NCI-H146 treated with DMSO at 0.1 percent for 48 hours (cell line): ENCODE data around the gene TREML2.

Experiments
- DNase-seq: peaks from one replicate; lab custom pipeline; 2025; ENCODE audit not compliant: unreplicated experiment; lab: John Stamatoyannopoulos, UW

Gene TREML2

DNA sequence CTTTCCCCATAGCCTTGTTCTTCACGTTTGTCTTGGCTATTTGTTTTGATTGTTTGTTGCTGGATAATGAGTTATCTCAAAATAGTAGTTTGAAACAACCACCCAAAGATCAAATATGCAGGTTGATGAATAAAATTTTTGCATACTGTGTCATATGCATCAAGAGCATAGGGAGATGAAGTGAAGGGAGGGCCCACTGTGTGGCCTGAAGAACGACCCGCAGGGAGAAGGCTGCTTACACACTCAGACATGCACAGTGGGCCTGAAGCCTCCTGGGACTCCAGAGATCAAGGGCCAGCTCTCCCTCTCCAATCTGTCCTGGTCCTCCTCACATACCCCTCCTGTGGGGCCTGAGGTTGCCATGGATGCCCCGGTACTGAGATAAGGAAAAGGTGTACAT, 21.8 kb downstream of the TREML2 start:
- DNase-seq, result no peak

DNA sequence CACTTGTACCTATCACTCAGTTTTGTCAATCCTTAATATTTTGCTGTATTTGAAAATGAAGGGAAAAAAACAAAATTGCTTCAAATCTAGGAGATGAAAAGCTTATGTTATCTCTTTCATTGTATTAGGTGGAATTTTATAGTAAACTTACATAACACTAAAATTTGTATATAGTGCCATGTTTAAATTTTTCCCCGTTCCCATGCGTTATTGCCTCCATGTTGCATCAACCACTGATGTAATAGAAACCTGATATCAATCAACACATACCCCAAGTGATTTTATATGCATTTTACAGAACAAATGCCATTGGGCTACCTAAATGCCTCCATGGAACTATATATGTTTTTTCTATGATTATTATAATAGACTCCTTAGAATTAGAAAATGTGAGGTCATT, 23.3 kb downstream of the TREML2 start:
- DNase-seq, result no peak

DNA sequence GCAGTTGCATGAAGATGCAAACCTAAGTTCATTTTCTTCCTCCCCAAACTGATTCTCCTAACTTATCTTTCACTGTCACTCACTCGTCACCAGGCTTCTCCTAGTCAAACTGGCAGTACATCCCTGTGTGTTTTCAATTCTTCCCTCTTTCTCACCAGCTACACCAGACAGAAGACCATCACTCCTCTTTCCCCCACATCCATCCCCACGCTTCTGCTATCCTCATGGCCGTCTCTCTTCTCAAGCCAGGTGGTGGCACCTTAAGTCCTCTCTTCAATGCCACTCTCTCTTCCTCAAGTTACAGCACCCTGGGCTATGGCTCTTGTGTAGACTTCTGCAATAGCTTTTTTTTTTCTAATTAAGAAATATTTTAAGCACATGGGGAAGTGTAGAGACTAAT, 23.7 kb downstream of the TREML2 start:
- DNase-seq, result no peak

DNA sequence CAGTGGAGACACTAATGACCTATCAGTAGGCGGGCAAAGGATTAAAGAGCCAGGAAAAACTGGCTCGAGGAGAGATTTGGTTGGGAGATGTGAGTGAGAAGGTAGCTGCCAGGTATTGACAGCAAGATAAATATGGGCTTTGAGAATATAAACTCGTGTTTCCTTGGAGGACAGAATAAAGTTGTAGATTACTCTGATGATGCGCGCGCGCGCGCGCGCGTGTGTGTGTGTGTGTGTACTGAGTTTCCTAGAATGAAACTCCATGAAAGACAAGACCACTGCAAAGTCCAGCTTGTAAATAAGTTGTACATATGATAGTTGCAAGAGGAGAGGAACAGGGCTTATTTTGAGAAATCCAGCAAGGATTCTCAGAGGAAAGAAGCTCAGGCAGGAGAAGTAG, 24.8 kb downstream of the TREML2 start:
- no peak for DNase-seq

DNA sequence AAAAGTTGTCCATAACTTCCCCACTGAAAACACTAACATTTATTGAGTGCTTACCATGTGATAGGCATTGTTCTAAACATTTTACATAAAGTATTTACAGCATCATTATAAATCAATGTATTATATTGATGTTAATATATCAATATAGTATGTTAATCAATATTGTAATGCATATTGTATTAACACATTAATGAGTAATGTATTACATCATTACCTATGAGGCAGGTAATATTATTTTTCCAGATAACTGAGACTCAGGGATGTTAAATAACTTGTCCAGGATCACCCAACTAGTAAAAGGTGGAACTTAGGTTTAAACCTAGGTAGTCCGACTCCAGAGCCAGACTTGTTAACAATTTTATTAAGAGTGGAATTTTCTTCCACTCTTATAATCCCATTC, 25.9 kb downstream of the TREML2 start:
- DNase-seq, result no peak

DNA sequence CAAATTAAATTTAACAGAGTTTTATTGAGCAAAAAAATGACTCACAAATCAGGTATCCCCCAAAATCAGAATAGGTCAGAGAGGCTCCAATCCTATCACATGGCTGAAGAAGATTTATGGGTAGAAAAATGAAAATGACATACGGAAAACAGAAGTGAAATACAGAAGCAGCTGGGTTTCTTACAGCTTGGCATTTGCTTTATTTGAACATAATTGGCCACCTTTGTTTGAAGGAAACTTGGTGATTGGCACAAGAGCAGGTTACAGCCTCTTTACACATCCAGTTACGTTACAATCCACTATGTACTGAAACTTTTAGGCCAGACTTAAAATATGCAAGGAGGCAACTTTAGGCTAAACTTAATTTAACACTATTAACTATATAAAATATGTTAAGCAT, 26.3 kb downstream of the TREML2 start:
- no peak for DNase-seq

DNA sequence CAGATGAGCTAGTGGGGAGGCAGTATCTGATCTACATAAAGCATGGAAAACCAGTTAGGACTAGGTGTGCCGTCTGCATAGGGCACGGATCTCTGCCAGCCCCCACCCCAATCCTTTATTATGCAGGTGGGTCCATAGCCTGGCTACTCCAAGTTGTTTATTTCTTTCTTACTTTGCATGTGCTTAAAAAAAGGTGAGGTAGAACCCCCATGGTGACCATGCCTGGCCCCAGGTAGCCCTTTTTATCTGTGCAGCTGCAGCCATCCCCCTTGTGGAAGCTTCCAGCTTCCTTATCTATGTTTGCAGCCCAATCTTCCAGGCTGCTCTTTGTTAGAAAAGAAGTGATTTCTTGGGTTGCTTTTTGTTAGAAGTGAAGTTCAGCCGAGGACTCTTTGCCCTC, 29.0 kb downstream of the TREML2 start:
- DNase-seq, result no peak

DNA sequence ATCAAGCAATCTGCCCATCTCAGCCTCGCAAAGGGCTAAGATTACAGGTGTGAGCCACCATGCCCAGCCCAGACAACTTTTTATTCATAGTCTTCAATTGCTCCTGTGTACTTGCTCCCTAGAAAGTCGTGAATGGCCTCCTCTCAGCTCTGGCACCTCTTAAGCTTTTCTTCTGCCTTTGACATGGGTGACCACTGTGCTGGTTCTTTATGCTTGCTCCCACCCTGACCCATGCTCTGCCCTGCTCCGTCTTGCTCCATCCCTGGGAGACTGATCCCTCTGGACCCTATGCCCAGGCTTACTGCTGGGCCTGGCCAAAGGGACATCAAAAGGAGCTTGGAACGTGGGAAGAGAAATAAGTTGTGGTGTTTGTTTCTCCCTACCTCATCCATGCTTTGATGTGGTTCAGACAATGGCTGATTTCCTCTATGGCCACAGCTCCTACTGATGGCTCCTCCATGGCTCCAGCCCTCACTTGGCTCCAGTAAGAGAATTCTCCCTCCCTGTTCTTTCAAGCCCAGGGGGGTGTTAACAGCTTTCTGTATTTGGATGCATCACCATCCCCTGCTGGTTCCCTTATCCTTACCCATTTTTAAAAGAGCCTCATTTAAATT, 30.3 kb downstream of the TREML2 start:
- no peak for DNase-seq

DNA sequence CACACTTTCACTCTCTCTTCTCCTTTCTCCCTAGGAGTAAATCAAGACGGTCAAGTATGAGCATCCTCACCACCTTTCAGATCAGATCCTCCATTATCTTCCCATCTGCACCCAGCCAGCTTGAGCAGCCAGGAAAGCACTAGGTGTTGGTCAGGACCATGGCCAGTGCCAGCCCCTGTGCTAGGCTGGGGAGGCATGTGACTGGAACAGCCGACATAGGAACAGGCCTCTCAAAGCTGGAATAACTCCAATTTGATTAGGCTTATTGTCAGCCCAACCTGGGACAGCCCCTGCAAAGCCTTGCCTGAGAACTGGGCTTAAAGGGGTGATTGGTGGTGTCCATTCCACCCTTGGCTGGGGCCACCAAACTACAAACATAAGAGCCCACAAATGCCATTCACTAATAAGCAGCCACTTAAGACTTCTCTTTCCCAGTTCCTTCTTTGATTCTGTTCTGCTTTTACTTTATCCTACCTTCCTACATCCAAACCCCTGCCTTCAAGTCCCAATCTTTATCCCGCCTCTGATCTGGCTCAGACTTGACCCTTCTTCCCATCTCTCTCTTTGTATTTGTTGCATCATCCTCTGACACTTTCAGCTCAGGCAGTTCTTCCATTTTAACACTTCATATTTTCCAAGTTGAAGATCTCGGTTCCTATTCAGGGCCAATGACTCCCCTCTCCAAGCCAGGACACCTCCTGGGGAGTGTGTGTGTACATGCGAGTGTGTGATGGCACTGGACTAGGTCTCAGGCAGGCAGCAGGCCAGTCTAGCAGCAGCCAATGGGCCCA, 33.6 kb downstream of the TREML2 start:
- DNase-seq, result no peak

DNA sequence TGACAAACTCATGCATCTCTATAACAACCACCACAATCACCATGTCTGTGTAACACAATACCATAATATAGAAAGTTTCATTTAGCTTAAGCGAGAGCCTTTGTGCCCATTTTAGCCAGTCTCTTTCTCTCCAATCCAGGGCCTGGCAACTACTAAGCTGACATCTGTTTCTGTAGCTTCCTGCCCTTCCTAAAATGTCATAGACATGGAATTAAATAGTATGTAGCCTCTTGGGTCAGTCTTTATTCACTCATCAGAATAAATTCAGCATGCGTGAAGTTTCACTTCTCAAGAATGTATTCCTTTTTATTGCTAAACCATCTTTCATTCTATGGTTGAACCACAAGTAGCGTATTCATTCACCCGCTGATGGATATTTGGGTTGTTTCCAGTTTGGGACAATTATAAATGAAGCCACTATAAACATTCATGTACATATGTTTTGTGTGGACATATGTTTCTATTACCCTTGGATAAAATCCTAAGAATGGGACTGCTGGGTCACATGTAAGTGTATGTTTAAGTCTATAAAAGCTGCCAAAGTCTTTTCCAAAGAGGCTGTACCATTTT, 36.3 kb downstream of the TREML2 start:
- DNase-seq, result no peak

DNA sequence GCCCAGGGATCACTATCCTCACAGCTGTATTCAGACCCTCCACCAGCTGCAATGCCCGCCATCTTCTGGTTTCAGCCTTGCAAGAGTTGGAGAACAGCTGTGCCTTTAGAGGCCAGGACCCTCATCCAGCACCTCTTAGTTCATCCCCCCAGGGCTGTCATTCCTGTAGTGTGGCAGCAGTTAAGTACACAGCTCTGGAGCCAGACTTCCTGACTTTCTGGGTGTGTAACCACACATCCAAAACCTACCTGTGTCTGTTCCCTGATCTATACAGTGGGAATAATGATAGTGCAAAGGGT, 37.6 kb downstream of the TREML2 start:
- DNase-seq, result no peak

DNA sequence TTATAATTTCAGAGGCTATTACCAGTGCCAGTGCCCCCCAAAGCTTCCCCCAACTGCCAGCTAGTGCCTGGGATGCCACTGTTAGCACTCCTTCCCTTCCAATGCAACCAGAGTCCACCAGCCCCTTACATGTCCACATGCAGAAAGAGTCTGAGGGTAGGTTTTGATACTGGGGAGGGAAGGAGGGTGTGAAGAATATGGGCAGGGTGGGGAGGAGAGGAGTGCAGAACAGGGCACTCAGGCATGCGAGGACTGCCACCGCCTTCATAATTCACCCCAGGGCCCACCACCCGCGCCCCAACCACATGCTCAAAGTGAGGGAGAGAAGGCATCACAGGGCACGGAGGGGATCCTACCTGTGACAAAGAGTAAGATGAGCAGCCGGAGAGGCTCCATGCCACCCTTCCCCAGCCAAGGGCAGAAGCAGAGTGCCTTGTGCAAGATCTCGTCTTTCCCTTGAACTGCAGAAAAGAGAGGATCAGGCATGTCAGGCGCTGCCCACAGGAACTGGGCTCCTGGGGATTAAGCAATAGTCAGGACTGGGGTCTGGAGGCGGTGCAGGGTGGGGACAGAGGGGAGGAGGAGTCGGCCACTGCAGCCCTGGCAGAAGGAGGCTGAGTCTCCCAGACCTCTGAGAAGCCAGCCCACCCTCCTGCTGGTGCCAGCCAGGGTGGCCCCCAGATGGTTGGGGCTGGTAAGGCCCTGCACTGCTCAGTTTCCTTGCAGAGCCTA, 38.1 kb downstream of the TREML2 start, which contains the start of gene TREM2:
Gene TREM2, minus strand, starts transcription at position 430 of the 732 bp plus-strand sequence. Its CDS starts 34 bp downstream, at position 396.
- DNase-seq, result no peak

DNA sequence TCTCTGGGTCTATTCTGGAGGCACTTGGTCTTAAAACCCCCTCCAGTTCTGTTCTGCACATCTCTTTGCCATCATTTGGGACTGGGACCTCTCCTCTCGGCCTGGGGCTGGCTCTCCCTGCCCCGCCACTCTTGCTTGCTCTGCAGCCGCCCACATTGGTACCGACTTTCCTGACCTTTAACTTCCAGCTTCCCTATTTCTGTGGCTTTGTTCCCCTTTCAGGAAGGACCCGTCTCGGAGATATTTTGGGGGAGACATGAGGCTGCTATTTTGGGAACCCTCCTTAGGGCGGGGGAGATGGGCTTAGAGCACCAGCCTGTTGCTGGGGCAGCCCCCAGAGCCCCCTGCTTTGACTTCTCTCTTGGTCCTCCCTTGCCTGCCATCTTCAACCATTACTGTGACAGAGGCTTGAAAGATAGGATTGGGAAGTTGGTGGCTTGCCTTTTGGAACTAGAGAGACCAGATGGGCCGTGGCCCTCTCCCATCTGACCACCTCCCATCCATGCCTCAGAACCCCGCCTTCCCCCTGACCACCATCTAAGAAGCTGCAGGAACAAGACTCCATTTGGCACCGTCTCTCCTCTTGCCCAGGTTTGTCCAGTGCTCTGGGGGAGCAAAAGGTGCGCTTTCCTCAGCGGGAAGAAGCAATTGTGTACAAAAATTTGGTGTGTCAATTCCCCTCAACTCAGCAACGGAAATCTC, 38.9 kb downstream of the TREML2 start:
- DNase-seq, result no peak

DNA sequence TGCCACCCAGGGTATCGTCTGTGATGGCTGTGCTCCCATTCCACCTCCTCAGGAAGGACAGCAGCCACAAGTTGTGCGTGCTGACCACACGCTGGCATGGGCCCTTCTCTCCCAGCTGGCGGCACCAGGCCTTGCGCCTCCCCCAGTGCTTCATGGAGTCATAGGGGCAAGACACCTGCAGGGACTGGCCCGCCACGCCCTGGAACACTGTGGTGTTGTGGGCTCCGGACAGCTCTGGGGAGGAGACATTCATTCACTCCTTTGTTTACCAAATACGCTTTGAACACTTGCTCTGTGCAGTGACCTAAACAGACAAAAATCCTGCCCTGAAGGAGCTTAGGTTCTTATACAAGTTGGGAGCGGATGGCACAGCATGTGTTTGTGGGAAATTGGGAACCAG, 39.6 kb downstream of the TREML2 start:
- DNase-seq, result no peak

DNA sequence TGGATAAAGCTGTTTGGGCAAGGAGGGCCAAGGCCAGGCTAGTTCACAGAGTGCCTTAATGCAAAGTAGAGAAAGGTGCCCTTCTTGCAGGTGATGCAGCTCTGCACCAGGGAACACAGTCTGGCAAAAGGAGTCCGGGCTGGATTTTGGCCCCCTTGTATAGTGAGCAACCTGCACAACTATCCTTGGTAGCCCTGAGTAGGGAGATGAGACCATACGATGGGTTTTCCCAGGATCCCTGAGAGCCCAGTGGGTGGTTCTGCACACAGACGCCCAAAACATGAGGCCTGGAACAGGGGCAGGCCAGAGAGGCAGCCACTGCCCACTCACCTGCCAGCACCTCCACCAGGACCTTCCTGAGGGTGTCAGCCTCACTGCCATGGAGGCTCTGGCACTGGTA, 40.0 kb downstream of the TREML2 start:
- DNase-seq, result no peak

DNA sequence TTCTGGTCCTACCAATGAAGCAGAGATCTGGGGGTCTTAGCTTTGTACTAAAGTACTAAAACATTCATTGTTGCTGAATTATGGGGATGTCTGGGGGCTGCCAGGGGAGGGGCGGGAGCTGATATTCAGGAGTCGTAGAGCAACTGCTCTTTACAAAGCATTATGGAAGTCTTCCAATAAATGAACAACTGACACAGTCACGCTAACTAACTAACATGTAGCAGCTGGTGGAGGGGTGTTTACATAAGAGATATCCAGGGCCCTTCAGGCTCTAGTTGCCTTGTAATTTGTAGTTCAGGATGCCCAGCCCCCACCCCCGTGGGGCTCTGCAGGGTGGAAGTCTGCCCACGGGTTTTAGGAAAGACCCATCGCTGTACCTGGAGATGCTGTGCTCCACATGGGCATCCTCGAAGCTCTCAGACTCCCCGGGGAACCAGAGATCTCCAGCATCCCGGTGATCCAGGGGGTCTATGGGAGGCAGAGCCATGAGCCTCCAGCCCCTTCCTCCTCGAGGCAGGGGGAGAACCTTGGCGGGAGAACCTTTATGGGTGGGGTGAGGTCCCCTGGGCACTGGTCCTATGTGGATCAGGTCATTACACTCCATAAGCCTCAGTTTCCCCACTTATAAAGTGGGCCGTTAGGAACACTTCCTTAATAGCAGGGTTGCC, 41.4 kb downstream of the TREML2 start:
- no peak for DNase-seq

DNA sequence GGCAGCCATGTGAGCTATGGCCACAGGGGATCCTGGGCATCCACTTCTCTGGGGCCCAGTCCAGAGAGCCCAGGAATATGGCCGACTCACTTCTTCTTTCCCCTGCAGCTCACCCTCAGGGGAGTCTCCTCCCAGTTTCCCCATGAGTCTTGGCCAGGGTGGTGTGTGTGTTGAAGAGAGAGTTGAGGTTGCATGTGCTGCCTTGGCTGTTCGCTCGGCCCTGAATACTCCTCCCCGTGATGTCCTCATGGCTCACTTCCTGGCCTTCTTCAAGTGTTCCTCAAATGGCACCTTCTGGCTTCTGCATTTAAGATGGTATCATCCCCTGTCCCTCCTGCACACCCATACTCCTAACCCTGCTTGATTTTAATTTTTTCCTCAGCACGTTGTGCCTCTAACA, 43.6 kb downstream of the TREML2 start:
- DNase-seq, result no peak

DNA sequence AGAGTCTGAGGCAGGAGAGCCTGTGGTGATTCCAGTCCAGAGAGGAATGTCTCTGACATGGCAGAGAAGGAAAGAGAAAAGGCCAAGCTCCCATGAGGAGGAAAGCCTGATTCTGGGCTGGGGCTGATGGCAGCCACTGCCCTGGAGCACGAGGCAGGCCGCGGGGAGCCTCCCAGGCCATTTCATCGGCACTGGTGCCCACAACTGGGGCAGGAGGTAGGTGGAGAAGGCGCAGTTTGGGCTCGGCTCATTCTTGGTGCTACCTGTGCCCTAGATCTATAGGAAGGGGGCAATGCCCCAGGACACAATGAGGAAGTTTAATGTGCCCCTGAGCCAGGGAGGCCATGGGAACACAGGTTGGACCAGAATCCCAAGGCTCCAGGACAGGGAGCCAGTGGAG, 44.2 kb downstream of the TREML2 start:
- DNase-seq, result no peak

DNA sequence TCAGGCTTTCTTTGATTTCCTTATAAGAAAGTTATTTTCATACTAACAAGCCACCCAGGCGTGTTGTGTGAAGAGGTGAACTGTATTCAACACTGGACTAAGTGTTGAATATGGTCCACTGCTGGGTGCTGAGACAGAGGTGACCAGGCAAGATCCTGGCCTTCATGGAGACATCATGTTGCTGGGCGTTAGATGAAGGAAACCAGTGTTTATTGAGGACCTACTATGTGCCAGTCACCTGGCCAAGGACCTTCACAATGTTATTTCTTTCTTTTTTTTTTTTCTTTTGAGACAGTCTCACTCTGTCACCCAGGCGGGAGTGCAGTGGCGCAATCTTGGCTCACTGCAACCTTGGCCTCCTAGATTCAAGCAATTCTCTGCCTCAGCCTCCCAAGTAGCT, 44.9 kb downstream of the TREML2 start:
- DNase-seq, result no peak

DNA sequence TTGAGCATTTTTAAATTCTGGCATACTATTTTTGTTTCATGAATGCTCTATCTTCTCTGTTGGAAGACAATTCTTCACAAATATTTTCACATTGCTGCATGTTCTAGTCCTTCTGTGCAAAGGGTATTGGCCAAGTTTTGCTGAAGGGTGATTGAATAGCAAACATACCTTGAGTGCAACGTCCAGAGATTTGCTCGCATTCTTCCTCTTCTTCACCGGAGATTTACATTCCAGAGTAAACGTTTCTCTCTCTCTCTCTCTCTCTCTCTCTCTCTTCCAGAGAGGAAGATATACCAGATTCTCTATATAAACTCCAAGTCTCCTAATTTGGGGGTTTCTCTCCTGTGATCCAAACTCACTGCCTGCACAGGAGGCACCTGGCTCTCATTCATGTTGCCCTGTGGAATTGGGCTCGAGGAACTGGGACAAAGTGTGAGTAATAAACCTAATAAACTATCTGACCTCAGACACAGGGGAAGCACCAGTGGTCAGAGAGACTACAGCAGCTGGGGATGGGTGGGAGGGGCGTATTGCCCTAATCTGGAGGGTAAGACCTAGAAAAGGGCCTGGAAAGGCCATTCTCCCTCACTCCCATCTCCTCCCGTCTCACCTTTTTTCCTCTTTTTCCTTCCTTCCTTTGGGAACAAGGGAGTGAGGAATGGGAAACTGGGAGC, 45.7 kb downstream of the TREML2 start:
- DNase-seq, result no peak
